HL-60 (cell line): ENCODE measurements around the gene SOCS3.

ENCODE experiments used
- CTCF ChIP-seq: IDR thresholded peaks from one replicate; pipeline ENCODE4 v1.5.1; 2011; ENCODE audit warnings: low read length, control low read depth, inconsistent platforms; ENCODE audit not compliant: insufficient read depth
- POLR2AphosphoS5 ChIP-seq: IDR thresholded peaks from 2 replicates; pipeline ENCODE4 v1.6.1; 2012; ENCODE audit warnings: low read depth
- REST ChIP-seq: IDR thresholded peaks from 2 replicates; pipeline ENCODE4 v1.6.1; 2012; ENCODE audit warnings: low read depth; ENCODE audit not compliant: insufficient replicate concordance

GRCh38 chr17:78391051-78391431, 31.2 kb upstream of the SOCS3 start:
- TF ChIP-seq CTCF = no peak
- no peak for TF ChIP-seq POLR2AphosphoS5
- TF ChIP-seq REST = no peak
